Measurements from ENCODE around the gene FDPS. TPM values are rescaled to one million over a fixed set of nuclear protein-coding genes. Genes with fewer than 3 reads are reported as not detected.
"Not testable (repeated sequence)": the region's sequence is repeated elsewhere in the genome, so short reads cannot be mapped to it uniquely, and the experiment has no call there.

FDPS gene
- total and polyA plus RNA-seq, 9 donors, result 50.7 to 423 (median 80.8) TPM

DNA sequence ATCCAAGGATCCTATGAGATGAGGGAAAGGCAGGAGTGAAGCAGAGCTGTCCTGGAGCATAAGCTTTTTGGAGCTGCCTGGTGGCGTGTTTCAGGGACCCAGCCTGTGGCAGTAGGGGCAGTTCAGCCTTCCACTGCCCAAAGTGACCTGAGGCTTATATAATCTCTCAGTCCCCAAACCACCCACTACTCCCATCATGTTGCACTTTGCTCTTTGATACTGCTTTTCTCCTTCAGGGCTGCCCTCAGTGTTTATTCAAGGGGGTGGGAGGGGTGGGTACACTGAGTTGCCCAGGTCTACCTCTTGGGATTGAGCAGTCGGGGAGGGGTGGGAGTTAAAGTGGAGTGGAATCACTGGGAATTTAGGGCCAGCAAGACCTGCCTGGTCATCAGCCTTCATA, 22.1 kb upstream of the FDPS start:
- no peak for TF ChIP-seq POLR2A (IDR thresholded peaks at IDR 0.05)
- no peak for TF ChIP-seq EP300 (IDR thresholded peaks at IDR 0.05)
- TF ChIP-seq, protein P1, sequence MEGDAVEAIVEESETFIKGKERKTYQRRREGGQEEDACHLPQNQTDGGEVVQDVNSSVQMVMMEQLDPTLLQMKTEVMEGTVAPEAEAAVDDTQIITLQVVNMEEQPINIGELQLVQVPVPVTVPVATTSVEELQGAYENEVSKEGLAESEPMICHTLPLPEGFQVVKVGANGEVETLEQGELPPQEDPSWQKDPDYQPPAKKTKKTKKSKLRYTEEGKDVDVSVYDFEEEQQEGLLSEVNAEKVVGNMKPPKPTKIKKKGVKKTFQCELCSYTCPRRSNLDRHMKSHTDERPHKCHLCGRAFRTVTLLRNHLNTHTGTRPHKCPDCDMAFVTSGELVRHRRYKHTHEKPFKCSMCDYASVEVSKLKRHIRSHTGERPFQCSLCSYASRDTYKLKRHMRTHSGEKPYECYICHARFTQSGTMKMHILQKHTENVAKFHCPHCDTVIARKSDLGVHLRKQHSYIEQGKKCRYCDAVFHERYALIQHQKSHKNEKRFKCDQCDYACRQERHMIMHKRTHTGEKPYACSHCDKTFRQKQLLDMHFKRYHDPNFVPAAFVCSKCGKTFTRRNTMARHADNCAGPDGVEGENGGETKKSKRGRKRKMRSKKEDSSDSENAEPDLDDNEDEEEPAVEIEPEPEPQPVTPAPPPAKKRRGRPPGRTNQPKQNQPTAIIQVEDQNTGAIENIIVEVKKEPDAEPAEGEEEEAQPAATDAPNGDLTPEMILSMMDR (IDR thresholded peaks at IDR 0.05), result no peak
- WGBS, 3 donors, result 89 to 95% (median 94%) methylated on average over 2 of the region's 2 CpGs
- no peaks in the 10 kb centered on the region for H3K9me3 ChIP-seq
- no peaks in the 10 kb centered on the region for H3K4me1 ChIP-seq (ENCODE audit: insufficient read depth)
- no peak for DNase-seq
- intact Hi-C loops (cut with DNase I), result no loop called here
- H3K27me3 ChIP-seq, result no peaks in the 10 kb centered on the region
- H3K4me3 ChIP-seq, result no peak overlapping the region
- no peak overlapping the region for H3K27ac ChIP-seq
- H3K36me3 ChIP-seq, result no peaks in the 10 kb centered on the region

DNA sequence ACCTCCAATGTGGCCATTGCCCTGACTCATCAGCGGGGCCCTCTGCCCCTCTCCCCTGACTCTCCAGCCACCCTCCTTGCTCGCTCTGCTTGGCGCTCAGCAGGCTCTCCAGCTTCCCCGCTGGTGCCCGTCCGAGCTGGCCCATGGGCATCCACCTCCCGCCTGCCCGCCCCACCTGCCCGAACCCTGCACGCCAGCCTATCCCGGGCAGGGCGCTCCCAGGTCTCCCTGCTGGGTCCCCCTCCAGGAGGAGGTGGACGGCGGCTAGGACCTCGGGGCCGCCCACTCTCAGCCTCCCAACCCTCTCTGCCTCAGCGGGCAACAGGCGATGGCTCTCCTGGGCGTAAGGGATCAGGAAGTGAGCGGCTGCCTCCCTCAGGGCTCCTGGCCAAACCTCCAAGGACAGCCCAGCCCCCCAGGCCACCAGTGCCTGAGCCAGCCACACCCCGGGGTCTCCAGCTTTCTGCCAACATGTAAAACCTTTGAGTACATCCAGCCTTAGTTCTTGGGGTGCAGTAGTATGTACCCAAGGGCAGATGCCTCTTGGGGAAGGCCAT, 20.6 kb upstream of the FDPS start:
- DNase-seq, result no peak
- Histone ChIP-seq H3K27me3 (no peaks in the 10 kb centered on the region), H3K27ac (no peak overlapping the region), H3K9me3 (no peaks in the 10 kb centered on the region), H3K36me3 (no peaks in the 10 kb centered on the region), H3K4me1 (ENCODE audit: insufficient read depth) (no peaks in the 10 kb centered on the region), H3K4me3 (no peak overlapping the region)
- WGBS, 3 donors, result 84 to 92% (median 89%) methylated on average over 21 of the region's 21 CpGs
- TF ChIP-seq, protein P1 (IDR thresholded peaks at IDR 0.05), result no peak
- no peak for TF ChIP-seq POLR2A (IDR thresholded peaks at IDR 0.05)
- no peak for TF ChIP-seq EP300 (IDR thresholded peaks at IDR 0.05)
- intact Hi-C loops (cut with DNase I), result no loop called here

DNA sequence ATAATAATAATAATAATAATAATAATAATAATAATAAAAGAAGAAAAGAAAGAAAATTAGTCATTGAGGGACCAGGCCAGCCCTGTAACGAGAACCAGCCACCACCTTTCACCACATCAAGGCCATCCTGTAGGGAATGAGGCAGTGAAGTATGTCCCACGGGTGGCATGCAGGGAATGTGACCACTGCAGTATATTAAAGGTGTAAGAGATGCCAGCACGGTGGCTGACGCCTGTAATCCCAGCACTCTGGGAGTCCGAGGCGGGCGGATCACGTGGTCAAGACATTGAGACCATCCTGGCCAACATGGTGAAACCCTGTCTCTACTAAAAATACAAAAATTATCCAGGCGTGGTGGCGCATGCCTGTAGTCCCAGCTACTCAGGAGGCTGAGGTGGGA, 17.7 kb upstream of the FDPS start:
- intact Hi-C loops (cut with DNase I); H3K27me3 ChIP-seq; H3K9me3 ChIP-seq; H3K4me3 ChIP-seq; DNase-seq; H3K27ac ChIP-seq; H3K4me1 ChIP-seq (ENCODE audit: insufficient read depth); H3K36me3 ChIP-seq: not testable (repeated sequence)
- 72 to 80% (median 74%) methylated on average over 10 of the region's 10 CpGs for WGBS, 3 donors

DNA sequence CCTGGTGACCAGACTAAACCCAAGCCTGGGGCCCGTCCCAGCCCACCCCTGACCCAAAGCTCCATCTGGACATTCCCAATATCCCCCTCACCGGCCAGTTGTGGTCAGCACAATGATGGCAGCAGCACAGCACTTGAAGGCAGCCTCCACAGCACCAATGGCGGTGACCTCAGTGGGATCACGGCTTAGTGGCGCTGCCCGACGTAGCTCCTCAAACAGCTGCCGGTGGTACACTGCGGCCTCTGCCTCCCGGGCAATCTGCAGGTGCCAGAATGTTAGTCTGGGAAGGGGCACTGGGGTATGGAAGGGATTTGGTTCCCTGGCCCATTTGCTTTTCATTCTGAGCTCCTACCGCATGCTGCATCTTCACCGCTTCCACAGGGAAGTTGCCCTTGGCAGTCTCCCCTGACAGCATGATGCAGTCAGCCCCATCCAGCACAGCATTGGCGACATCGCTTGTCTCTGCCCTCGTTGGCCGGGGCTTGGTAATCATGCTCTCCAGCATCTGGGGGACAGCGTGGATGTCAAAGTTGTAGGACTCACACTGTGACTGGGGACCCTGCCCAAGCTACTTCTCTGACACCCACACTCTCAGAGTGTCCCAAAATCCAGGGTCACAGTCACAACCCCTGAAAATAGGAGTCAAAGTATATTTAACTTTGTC, 15.4 kb upstream of the FDPS start:
- TF ChIP-seq EP300 (IDR thresholded peaks at IDR 0.05), result no peak
- TF ChIP-seq POLR2A (IDR thresholded peaks at IDR 0.05), result no peak
- TF ChIP-seq, protein P1 (IDR thresholded peaks at IDR 0.05), result no peak
- peaks cover 3% of the 10 kb centered on the region for H3K4me1 ChIP-seq (ENCODE audit: insufficient read depth)
- no peaks in the 10 kb centered on the region for H3K27me3 ChIP-seq
- no peak overlapping the region for H3K27ac ChIP-seq
- WGBS, 3 donors, result 80 to 88% (median 87%) methylated on average over 17 of the region's 17 CpGs
- no peak for DNase-seq
- H3K9me3 ChIP-seq, result no peaks in the 10 kb centered on the region
- intact Hi-C loops (cut with DNase I), result no loop called here
- no peak overlapping the region for H3K4me3 ChIP-seq
- H3K36me3 ChIP-seq, result no peaks in the 10 kb centered on the region

DNA sequence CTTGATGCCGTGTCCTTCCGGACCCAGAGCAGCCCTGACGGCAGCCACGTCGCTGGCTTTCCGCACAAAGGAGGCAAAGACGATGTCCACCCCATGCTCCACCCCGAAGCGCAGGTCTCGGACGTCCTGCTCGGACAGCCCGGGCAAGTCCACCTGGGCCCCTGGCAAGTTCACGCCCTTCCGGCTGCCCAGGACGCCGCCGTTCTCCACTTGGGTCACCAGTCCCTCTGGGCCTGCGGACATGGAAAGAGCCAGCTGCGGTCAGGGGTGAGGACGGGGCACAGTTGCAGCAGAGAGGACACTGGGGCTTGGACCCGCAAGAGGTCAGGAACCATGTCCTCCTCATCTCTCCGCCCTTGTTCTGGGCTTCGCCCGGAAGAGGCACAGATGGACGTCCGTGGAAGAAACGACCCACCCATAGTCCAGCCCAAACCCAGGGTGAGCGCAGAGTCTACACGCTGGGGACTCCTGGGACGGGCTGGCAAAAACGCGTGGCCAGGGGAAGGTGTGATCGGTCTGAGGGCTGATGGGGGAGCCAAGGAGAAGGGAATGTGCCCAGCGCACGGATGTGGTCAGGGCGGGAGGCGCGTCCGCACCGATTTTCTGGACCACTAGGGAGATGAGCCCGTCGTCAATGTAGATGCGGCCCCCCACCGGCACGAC, 14.0 kb upstream of the FDPS start:
- H3K9me3 ChIP-seq, result no peaks in the 10 kb centered on the region
- H3K4me3 ChIP-seq, result no peak overlapping the region
- H3K4me1 ChIP-seq (ENCODE audit: insufficient read depth), result peaks cover 3% of the 10 kb centered on the region
- WGBS, 3 donors, result 27 to 38% (median 37%) methylated on average over 41 to 46 of the region's 46 CpGs
- intact Hi-C loops (cut with DNase I), result no loop called here
- no peak for DNase-seq
- H3K36me3 ChIP-seq, result no peaks in the 10 kb centered on the region
- TF ChIP-seq EP300 (IDR thresholded peaks at IDR 0.05) (no peak), POLR2A (IDR thresholded peaks at IDR 0.05) (no peak)
- TF ChIP-seq, protein P1 (IDR thresholded peaks at IDR 0.05), result no peak
- no peak overlapping the region for H3K27ac ChIP-seq
- no peaks in the 10 kb centered on the region for H3K27me3 ChIP-seq
